Measurements from ENCODE around the gene PCDHGA1.
A peak's percentile ranks its signal among the peaks of the same experiment; 100 is the strongest.

GRCh38 chr5:141373673-141374317 lies 43.5 kb downstream of the PCDHGA1 start, which contains the start of gene PCDHGA6:
- TF ChIP-seq CTCF (optimal IDR thresholded peaks at IDR 0.05 in 1 of 3, IDR thresholded peaks at IDR 0.05 in 1 of 3, conservative IDR thresholded peaks at IDR 0.05 in 1 of 3; ENCODE audit: extremely low read depth in 1 of 3, insufficient read depth in 2 of 3, low read length in 3 of 3) (peak in 2 of 3 experiments; percentile 31 to 33), EZH2 (IDR thresholded peaks at IDR 0.05; ENCODE audit: low read length) (no peak)

Measured in keratinocyte (primary cell).